K562 (cell line): Measurements from ENCODE around the gene DBT. TPM values are rescaled to one million over a fixed set of nuclear protein-coding genes. Genes with fewer than 3 reads are reported as not detected.

Experiments used
- CBX1 ChIP-seq: sonication (generic); IDR thresholded peaks from 2 replicates; pipeline ENCODE4 v1.6.1; 2016; ENCODE audit warnings: antibody characterized with exemption, low read depth, mild to moderate bottlenecking
- DPF2 ChIP-seq: fragments of 450-650 bp; IDR thresholded peaks from 2 replicates; pipeline ENCODE4 v1.6.1; 2016
- FOXJ3 ChIP-seq: sonication (generic); formaldehyde crosslinking; IDR thresholded peaks from 2 replicates; pipeline ENCODE4 v1.4.0; 2020; ENCODE audit warnings: mild to moderate bottlenecking, missing genetic modification reagents
- GABPA ChIP-seq: fragments of 200-800 bp; sonication (Bioruptor generic); conservative IDR thresholded peaks from 2 replicates; pipeline ENCODE4 v1.6.1; 2016; ENCODE audit warnings: low read depth, missing genetic modification characterization, missing compliant biosample characterization
- MAFG ChIP-seq: fragments of 450-650 bp; conservative IDR thresholded peaks from 2 replicates; pipeline ENCODE4 v1.6.1; 2016; ENCODE audit warnings: missing genetic modification characterization, missing compliant biosample characterization
- NFRKB ChIP-seq: fragments of 450-650 bp; IDR thresholded peaks from 2 replicates; pipeline ENCODE4 v1.6.1; 2016; ENCODE audit warnings: low read depth
- POLR2B ChIP-seq: fragments of 450-650 bp; IDR thresholded peaks from 2 replicates; pipeline ENCODE4 v1.6.1; 2018; ENCODE audit warnings: low read depth; ENCODE audit not compliant: partially characterized antibody
- RBM17 ChIP-seq: fragments of 200-400 bp; formaldehyde crosslinking; IDR thresholded peaks from 2 replicates; pipeline ENCODE4 v1.6.1; 2017; ENCODE audit warnings: low read depth, mild to moderate bottlenecking, low read length, borderline replicate concordance
- SP2 ChIP-seq: IDR thresholded peaks from 2 replicates; pipeline ENCODE4 v1.6.1; 2011; ENCODE audit warnings: mild to moderate bottlenecking, low read depth, low read length, moderate library complexity; ENCODE audit not compliant: poor library complexity, severe bottlenecking; ENCODE audit errors: extremely low read depth
- TAF1 ChIP-seq: IDR thresholded peaks from 2 replicates; pipeline ENCODE4 v1.6.1; 2011; ENCODE audit warnings: mild to moderate bottlenecking, low read length, moderate library complexity; ENCODE audit not compliant: insufficient read depth, control insufficient read depth, severe bottlenecking; ENCODE audit errors: extremely low read depth
- TCF7 ChIP-seq: sonication (generic); IDR thresholded peaks from 2 replicates; pipeline ENCODE4 v1.6.1; 2016; ENCODE audit warnings: antibody characterized with exemption, borderline replicate concordance
- TCF7L2 ChIP-seq: fragments of 150-350 bp; IDR thresholded peaks from 2 replicates; pipeline ENCODE4 v1.6.1; 2016; ENCODE audit warnings: low read depth, mild to moderate bottlenecking, low read length, moderate library complexity
- TCFL5 ChIP-seq: fragments of 250-450 bp; sonication (Bioruptor Pico); conservative IDR thresholded peaks from 2 replicates; pipeline ENCODE4 v1.6.1; 2021; ENCODE audit warnings: mild to moderate bottlenecking, moderate library complexity, matching md5 sums
- ZBTB1 ChIP-seq: sonication (generic); formaldehyde crosslinking; IDR thresholded peaks from 2 replicates; pipeline ENCODE4 v1.8.1; 2023; ENCODE audit warnings: missing genetic modification reagents, low read depth, mild to moderate bottlenecking, borderline replicate concordance
- ZBTB7A ChIP-seq: IDR thresholded peaks from 2 replicates; pipeline ENCODE4 v1.6.1; 2011; ENCODE audit warnings: low read depth, mild to moderate bottlenecking, low read length, moderate library complexity, borderline replicate concordance; ENCODE audit not compliant: control insufficient read depth
- ZFP30 ChIP-seq: fragments of 250-450 bp; sonication (Bioruptor Pico); IDR thresholded peaks from 2 replicates; pipeline ENCODE4 v1.8.0; 2022; ENCODE audit warnings: moderate library complexity, mild to moderate bottlenecking, inconsistent platforms, borderline replicate concordance
- ZNF263 ChIP-seq: sonication (generic); formaldehyde crosslinking; IDR thresholded peaks from 2 replicates; pipeline ENCODE4 v1.8.0; 2022; ENCODE audit warnings: mild to moderate bottlenecking, missing genetic modification reagents, borderline replicate concordance
- polyA plus RNA-seq, 8 experiments: library from polyadenylated mRNA; depleted of rRNA in 4 of 8; stranded (reverse) in 5 of 8; unstranded in 3 of 8; fragments of >200 nt; fragmentation: Nextera tagmentation in 2 of 8; fragmentation: Illumina TruSeq in 1 of 8; extraction: Ambion mirVana in 2 of 8; extraction: Trizol in 1 of 8; gene quantifications; 2 replicates each; pipeline versions ENCODE4 v1.2.1 to v1.2.3, GENCODE V29; 2011 to 2014; ENCODE audit warnings: inconsistent platforms in 1 of 8, missing spikeins in 1 of 8
- total RNA-seq, 7 experiments: library from RNA; depleted of rRNA in 6 of 7; stranded (reverse); fragments of >200 nt in 6 of 7; fragmentation: Illumina TruSeq in 2 of 7; extraction: Trizol in 2 of 7; gene quantifications; 2 replicates each; pipeline versions ENCODE4 v1.2.1 to v1.2.3, GENCODE V29; 2011 to 2021; ENCODE audit warnings: low replicate concordance in 1 of 7
- TF ChIP-seq, protein P1 (sequence below), 2 experiments: fragments of 450-650 bp in 1 of 2; sonication (generic) in 1 of 2; formaldehyde crosslinking in 1 of 2; IDR thresholded peaks; 2 replicates each; pipeline versions ENCODE4 v1.7.1 to v1.9.0; 2016 to 2022; ENCODE audit warnings: inconsistent platforms in 1 of 2, mild to moderate bottlenecking in 1 of 2, missing genetic modification reagents in 1 of 2

Gene DBT
- total and polyA plus RNA-seq, 9 of the 15 experiments (the other 6 are each of a cell fraction or from before 2014, with no cell fraction given) = 2.7 to 13.5 (median 7.3) TPM

DNA sequence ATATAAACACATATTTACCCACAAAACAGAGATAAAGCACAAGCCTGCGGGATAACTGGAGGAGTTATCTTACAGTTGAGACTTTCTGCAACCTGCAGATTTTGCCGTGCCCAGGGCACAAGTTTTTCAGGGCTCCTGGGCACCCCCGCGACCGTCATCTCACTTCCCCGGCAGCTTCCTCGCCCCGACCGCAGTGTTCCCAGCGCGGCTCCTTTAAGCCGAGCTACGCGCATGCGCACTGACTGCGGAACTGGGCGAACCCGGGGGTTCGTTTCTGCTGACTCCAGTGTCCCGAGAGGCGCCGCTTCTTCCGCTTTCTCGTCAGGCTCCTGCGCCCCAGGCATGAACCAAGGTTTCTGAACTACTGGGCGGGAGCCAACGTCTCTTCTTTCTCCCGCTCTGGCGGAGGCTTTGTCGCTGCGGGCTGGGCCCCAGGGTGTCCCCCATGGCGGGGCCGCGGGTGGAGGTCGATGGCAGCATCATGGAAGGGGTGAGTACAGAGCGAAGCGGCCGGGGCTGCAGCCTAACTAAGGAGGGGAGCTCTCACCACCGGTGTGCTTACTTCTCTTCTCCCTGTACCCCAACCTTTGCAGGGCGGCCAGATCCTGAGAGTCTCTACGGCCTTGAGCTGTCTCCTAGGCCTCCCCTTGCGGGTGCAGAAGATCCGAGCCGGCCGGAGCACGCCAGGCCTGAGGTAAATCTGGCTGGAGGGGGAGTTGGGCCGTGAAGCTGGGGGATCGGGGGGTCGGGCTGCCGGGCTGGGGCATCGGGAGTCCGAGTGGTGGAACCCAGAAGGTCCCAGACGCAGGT lies 16.5 kb upstream of the DBT start, which contains the start of gene RTCA (continued):
- no peak for TF ChIP-seq FOXJ3 (CRISPR knock-in tag)
- TF ChIP-seq, protein P1, sequence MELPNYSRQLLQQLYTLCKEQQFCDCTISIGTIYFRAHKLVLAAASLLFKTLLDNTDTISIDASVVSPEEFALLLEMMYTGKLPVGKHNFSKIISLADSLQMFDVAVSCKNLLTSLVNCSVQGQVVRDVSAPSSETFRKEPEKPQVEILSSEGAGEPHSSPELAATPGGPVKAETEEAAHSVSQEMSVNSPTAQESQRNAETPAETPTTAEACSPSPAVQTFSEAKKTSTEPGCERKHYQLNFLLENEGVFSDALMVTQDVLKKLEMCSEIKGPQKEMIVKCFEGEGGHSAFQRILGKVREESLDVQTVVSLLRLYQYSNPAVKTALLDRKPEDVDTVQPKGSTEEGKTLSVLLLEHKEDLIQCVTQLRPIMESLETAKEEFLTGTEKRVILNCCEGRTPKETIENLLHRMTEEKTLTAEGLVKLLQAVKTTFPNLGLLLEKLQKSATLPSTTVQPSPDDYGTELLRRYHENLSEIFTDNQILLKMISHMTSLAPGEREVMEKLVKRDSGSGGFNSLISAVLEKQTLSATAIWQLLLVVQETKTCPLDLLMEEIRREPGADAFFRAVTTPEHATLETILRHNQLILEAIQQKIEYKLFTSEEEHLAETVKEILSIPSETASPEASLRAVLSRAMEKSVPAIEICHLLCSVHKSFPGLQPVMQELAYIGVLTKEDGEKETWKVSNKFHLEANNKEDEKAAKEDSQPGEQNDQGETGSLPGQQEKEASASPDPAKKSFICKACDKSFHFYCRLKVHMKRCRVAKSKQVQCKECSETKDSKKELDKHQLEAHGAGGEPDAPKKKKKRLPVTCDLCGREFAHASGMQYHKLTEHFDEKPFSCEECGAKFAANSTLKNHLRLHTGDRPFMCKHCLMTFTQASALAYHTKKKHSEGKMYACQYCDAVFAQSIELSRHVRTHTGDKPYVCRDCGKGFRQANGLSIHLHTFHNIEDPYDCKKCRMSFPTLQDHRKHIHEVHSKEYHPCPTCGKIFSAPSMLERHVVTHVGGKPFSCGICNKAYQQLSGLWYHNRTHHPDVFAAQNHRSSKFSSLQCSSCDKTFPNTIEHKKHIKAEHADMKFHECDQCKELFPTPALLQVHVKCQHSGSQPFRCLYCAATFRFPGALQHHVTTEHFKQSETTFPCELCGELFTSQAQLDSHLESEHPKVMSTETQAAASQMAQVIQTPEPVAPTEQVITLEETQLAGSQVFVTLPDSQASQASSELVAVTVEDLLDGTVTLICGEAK (IDR thresholded peaks at IDR 0.05) = peak; percentile 74
- TF ChIP-seq, protein P1 (CRISPR knock-in tag; IDR thresholded peaks at IDR 0.05) = no peak
- peak; percentile 18; the same call in 1 of the 2 replicates for TF ChIP-seq CBX1
- no peak for TF ChIP-seq ZBTB1 (CRISPR knock-in tag)
- TF ChIP-seq SP2 = no peak
- 0 out of 2 replicates have a peak, but pooled peaks have one; percentile 39 for TF ChIP-seq NFRKB
- peak; percentile 37; the same call in 1 of the 2 replicates for TF ChIP-seq ZNF263 (CRISPR knock-in tag)
- no peak for TF ChIP-seq TCFL5
- TF ChIP-seq GABPA = peak; percentile 80
- no peak for TF ChIP-seq TCF7L2
- TF ChIP-seq DPF2 = 0 out of 2 replicates have a peak, but pooled peaks have one; percentile 27
- no peak for TF ChIP-seq RBM17
- TF ChIP-seq ZFP30 = no peak
- TF ChIP-seq TAF1 = peak; percentile 87
- TF ChIP-seq TCF7 = no peak
- peak; percentile 92 for TF ChIP-seq POLR2B
- TF ChIP-seq ZBTB7A = peak; percentile 47; the same call in 1 of the 2 replicates
- TF ChIP-seq MAFG (tag) = peak; percentile 75
